ENCODE data around the gene GALR3.
A peak's percentile ranks its signal among the peaks of the same experiment; 100 is the strongest.

The GALR3 gene

DNA sequence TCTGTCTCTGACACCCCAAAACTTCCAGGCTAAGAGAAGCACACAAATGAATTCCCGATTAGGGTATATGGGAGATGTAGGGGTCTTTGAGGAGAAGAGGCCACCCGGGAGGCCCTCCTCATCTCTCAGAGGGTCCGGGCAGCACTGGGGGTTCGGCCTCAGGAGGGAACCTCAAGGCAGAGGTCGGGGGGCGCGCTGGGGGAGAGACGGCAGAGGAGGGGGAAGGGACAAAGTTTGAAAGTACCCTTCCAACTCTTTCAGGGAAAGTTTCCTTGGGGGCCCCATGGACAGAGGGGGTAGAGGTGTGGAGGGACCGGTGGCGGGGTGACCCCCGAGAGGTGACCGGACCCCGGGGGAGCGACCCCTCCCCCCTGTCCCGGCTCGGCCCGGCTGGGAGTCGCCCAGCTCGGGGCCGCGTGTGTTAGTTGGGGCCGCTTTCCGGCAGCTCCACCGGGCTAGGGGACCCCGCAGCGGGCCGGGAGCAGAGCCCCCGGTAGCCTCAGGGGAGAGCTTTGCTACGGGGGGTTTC, 18.8 kb upstream of the GALR3 start (continued):
- TF ChIP-seq, protein P1, sequence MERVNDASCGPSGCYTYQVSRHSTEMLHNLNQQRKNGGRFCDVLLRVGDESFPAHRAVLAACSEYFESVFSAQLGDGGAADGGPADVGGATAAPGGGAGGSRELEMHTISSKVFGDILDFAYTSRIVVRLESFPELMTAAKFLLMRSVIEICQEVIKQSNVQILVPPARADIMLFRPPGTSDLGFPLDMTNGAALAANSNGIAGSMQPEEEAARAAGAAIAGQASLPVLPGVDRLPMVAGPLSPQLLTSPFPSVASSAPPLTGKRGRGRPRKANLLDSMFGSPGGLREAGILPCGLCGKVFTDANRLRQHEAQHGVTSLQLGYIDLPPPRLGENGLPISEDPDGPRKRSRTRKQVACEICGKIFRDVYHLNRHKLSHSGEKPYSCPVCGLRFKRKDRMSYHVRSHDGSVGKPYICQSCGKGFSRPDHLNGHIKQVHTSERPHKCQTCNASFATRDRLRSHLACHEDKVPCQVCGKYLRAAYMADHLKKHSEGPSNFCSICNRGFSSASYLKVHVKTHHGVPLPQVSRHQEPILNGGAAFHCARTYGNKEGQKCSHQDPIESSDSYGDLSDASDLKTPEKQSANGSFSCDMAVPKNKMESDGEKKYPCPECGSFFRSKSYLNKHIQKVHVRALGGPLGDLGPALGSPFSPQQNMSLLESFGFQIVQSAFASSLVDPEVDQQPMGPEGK (tag by site-specific recombination; IDR thresholded peaks at IDR 0.05) = no peak
- TF ChIP-seq, protein P2, sequence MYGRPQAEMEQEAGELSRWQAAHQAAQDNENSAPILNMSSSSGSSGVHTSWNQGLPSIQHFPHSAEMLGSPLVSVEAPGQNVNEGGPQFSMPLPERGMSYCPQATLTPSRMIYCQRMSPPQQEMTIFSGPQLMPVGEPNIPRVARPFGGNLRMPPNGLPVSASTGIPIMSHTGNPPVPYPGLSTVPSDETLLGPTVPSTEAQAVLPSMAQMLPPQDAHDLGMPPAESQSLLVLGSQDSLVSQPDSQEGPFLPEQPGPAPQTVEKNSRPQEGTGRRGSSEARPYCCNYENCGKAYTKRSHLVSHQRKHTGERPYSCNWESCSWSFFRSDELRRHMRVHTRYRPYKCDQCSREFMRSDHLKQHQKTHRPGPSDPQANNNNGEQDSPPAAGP (tag by site-specific recombination; IDR thresholded peaks at IDR 0.05) = no peak
- TF ChIP-seq, protein P3, sequence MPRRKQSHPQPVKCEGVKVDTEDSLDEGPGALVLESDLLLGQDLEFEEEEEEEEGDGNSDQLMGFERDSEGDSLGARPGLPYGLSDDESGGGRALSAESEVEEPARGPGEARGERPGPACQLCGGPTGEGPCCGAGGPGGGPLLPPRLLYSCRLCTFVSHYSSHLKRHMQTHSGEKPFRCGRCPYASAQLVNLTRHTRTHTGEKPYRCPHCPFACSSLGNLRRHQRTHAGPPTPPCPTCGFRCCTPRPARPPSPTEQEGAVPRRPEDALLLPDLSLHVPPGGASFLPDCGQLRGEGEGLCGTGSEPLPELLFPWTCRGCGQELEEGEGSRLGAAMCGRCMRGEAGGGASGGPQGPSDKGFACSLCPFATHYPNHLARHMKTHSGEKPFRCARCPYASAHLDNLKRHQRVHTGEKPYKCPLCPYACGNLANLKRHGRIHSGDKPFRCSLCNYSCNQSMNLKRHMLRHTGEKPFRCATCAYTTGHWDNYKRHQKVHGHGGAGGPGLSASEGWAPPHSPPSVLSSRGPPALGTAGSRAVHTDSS (tag by site-specific recombination; IDR thresholded peaks at IDR 0.05) = no peak
- no peak for TF ChIP-seq ZNF335 (tag by site-specific recombination; conservative IDR thresholded peaks at IDR 0.05)
- TF ChIP-seq ZBTB20 (tag by site-specific recombination; IDR thresholded peaks at IDR 0.05) = peak; percentile 2; the same call in 1 of the 2 replicates
- no peak for TF ChIP-seq ZNF777 (tag by site-specific recombination; IDR thresholded peaks at IDR 0.05; ENCODE audit: borderline replicate concordance)
- TF ChIP-seq BCL11B (tag by site-specific recombination; IDR thresholded peaks at IDR 0.05; ENCODE audit: low read depth) = peak; percentile 60; the same call in 1 of the 2 replicates
- no peak for TF ChIP-seq ZNF248 (tag by site-specific recombination; IDR thresholded peaks at IDR 0.05)
- TF ChIP-seq ZIC2 (tag by site-specific recombination; IDR thresholded peaks at IDR 0.05) = peak; percentile 43; the same call in 1 of the 2 replicates
- TF ChIP-seq ZNF792 (tag by site-specific recombination; IDR thresholded peaks at IDR 0.05) = no peak
- TF ChIP-seq, protein P4, sequence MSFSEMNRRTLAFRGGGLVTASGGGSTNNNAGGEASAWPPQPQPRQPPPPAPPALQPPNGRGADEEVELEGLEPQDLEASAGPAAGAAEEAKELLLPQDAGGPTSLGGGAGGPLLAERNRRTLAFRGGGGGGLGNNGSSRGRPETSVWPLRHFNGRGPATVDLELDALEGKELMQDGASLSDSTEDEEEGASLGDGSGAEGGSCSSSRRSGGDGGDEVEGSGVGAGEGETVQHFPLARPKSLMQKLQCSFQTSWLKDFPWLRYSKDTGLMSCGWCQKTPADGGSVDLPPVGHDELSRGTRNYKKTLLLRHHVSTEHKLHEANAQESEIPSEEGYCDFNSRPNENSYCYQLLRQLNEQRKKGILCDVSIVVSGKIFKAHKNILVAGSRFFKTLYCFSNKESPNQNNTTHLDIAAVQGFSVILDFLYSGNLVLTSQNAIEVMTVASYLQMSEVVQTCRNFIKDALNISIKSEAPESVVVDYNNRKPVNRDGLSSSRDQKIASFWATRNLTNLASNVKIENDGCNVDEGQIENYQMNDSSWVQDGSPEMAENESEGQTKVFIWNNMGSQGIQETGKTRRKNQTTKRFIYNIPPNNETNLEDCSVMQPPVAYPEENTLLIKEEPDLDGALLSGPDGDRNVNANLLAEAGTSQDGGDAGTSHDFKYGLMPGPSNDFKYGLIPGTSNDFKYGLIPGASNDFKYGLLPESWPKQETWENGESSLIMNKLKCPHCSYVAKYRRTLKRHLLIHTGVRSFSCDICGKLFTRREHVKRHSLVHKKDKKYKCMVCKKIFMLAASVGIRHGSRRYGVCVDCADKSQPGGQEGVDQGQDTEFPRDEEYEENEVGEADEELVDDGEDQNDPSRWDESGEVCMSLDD (tag by site-specific recombination; IDR thresholded peaks at IDR 0.05) = peak; percentile 90
- no peak for TF ChIP-seq ZNF37A (tag by site-specific recombination; IDR thresholded peaks at IDR 0.05)
- TF ChIP-seq ZNF324 (tag by site-specific recombination; IDR thresholded peaks at IDR 0.05) = no peak
- TF ChIP-seq ZNF175 (tag by site-specific recombination; IDR thresholded peaks at IDR 0.05) = no peak
- TF ChIP-seq ZSCAN30 (tag by site-specific recombination; IDR thresholded peaks at IDR 0.05) = no peak
- no peak for TF ChIP-seq ZNF169 (tag by site-specific recombination; IDR thresholded peaks at IDR 0.05)
- no peak for TF ChIP-seq ZNF549 (tag by site-specific recombination; IDR thresholded peaks at IDR 0.05)
- TF ChIP-seq, protein P5, sequence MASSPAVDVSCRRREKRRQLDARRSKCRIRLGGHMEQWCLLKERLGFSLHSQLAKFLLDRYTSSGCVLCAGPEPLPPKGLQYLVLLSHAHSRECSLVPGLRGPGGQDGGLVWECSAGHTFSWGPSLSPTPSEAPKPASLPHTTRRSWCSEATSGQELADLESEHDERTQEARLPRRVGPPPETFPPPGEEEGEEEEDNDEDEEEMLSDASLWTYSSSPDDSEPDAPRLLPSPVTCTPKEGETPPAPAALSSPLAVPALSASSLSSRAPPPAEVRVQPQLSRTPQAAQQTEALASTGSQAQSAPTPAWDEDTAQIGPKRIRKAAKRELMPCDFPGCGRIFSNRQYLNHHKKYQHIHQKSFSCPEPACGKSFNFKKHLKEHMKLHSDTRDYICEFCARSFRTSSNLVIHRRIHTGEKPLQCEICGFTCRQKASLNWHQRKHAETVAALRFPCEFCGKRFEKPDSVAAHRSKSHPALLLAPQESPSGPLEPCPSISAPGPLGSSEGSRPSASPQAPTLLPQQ (tag by site-specific recombination; IDR thresholded peaks at IDR 0.05) = no peak
- no peak for TF ChIP-seq SCRT2 (tag by site-specific recombination; IDR thresholded peaks at IDR 0.05)
- TF ChIP-seq MEIS1 (CRISPR knock-in tag; IDR thresholded peaks at IDR 0.05; ENCODE audit: borderline replicate concordance) = no peak
- TF ChIP-seq, protein P6, sequence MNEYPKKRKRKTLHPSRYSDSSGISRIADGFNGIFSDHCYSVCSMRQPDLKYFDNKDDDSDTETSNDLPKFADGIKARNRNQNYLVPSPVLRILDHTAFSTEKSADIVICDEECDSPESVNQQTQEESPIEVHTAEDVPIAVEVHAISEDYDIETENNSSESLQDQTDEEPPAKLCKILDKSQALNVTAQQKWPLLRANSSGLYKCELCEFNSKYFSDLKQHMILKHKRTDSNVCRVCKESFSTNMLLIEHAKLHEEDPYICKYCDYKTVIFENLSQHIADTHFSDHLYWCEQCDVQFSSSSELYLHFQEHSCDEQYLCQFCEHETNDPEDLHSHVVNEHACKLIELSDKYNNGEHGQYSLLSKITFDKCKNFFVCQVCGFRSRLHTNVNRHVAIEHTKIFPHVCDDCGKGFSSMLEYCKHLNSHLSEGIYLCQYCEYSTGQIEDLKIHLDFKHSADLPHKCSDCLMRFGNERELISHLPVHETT (tag by site-specific recombination; IDR thresholded peaks at IDR 0.05) = no peak
- no peak for TF ChIP-seq ZNF426 (tag by site-specific recombination; IDR thresholded peaks at IDR 0.05)
- TF ChIP-seq, protein P7, sequence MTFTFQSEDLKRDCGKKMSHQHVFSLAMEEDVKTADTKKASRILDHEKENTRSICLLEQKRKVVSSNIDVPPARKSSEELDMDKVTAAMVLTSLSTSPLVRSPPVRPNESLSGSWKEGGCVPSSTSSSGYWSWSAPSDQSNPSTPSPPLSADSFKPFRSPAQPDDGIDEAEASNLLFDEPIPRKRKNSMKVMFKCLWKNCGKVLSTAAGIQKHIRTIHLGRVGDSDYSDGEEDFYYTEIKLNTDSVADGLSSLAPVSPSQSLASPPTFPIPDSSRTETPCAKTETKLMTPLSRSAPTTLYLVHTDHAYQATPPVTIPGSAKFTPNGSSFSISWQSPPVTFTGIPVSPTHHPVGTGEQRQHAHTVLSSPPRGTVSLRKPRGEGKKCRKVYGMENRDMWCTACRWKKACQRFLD (tag by site-specific recombination; IDR thresholded peaks at IDR 0.05) = no peak
- TF ChIP-seq, protein P8, sequence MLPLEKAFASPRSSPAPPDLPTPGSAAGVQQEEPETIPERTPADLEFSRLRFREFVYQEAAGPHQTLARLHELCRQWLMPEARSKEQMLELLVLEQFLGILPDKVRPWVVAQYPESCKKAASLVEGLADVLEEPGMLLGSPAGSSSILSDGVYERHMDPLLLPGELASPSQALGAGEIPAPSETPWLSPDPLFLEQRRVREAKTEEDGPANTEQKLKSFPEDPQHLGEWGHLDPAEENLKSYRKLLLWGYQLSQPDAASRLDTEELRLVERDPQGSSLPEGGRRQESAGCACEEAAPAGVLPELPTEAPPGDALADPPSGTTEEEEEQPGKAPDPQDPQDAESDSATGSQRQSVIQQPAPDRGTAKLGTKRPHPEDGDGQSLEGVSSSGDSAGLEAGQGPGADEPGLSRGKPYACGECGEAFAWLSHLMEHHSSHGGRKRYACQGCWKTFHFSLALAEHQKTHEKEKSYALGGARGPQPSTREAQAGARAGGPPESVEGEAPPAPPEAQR (tag by site-specific recombination; IDR thresholded peaks at IDR 0.05) = no peak
- no peak for TF ChIP-seq ZNF114 (tag by site-specific recombination; IDR thresholded peaks at IDR 0.05)
- TF ChIP-seq ZNF510 (tag by site-specific recombination; IDR thresholded peaks at IDR 0.05; ENCODE audit: insufficient replicate concordance) = no peak

Measured in HEK293 (cell line).